Stimulated activated CD8-positive, alpha-beta memory T cell treated with anti-CD3 and anti-CD28 coated beads, Interleukin-12 subunit alpha, Interleukin-12 subunit beta, amount 100 ng/mL, for 24 hours (primary cell): ENCODE data around the gene DYNC2H1.

Experiments
- DNase-seq: peaks from one replicate; pipeline ENCODE4 v3.0.0-alpha.2; 2020; ENCODE audit errors: extremely low read depth

DYNC2H1 gene, protein sequence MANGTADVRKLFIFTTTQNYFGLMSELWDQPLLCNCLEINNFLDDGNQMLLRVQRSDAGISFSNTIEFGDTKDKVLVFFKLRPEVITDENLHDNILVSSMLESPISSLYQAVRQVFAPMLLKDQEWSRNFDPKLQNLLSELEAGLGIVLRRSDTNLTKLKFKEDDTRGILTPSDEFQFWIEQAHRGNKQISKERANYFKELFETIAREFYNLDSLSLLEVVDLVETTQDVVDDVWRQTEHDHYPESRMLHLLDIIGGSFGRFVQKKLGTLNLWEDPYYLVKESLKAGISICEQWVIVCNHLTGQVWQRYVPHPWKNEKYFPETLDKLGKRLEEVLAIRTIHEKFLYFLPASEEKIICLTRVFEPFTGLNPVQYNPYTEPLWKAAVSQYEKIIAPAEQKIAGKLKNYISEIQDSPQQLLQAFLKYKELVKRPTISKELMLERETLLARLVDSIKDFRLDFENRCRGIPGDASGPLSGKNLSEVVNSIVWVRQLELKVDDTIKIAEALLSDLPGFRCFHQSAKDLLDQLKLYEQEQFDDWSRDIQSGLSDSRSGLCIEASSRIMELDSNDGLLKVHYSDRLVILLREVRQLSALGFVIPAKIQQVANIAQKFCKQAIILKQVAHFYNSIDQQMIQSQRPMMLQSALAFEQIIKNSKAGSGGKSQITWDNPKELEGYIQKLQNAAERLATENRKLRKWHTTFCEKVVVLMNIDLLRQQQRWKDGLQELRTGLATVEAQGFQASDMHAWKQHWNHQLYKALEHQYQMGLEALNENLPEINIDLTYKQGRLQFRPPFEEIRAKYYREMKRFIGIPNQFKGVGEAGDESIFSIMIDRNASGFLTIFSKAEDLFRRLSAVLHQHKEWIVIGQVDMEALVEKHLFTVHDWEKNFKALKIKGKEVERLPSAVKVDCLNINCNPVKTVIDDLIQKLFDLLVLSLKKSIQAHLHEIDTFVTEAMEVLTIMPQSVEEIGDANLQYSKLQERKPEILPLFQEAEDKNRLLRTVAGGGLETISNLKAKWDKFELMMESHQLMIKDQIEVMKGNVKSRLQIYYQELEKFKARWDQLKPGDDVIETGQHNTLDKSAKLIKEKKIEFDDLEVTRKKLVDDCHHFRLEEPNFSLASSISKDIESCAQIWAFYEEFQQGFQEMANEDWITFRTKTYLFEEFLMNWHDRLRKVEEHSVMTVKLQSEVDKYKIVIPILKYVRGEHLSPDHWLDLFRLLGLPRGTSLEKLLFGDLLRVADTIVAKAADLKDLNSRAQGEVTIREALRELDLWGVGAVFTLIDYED (N-terminal part only)

DNA sequence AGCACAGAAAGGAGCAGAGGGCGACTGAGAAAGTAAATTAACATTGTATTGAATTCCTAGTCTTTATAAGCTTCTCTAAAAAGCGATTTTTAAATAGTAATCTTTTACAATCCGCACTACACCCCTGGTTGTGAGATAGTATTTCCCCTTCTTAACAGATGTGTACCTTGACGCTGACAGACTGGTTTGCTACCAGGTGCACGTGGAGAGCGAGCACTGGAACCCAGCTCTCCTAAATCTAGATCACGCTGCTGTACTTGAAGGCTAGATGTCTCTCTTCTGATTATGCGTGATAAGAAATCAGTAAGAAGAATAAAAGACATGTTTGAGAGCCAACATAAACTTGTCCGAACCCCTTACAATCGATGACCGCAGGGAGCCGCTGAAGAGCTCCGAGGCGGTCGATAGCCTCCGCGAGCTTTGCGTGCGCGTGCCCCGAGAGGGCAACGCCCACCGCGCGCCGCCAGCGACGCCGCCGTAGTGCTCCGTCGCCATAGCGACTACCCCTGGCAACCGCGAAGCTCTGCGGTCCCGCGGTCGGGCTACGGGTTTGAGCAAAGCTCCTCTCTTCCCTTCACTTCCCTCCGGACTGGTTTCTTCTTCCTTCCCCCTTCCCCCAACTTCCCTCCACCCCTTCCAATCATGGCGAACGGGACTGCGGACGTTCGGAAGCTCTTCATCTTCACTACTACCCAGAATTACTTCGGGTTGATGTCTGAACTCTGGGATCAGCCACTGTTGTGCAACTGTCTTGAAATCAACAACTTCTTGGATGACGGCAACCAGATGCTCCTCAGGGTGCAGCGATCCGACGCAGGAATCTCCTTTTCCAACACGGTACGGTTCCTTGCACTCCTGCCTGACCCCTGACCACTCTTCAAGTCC, at the start of gene DYNC2H1:
DYNC2H1 (plus strand) TSS at position 494 of the 885 bp plus-strand sequence; CDS start at position 643, 149 bp downstream.
- DNase-seq = peak; percentile 72

- no peak for DNase-seq
Measured at GRCh38 chr11:103061656-103062055, 47.6 kb upstream of the DYNC2H1 start.

DNA sequence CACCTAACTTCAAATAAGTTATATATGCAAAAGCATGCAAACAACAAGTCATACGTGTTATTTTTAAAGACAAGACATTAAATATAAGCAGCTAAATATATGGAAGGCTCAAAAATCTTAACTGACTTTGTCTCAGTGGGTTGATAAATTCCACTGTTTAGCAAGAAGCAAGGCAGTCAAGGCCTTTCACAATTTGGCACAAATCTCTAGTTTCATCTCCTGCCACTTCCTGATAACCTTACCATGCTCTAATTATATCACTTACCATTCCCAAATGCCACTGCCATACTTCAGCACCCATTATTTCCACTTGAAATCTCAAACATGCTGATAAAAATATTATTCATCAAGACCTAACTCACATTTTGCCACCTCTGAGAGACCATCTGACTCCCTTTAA, 42.1 kb upstream of the DYNC2H1 start:
- DNase-seq = no peak

- DNase-seq = no peak
Measured at GRCh38 chr11:103069367-103069766, 39.9 kb upstream of the DYNC2H1 start.

DNA sequence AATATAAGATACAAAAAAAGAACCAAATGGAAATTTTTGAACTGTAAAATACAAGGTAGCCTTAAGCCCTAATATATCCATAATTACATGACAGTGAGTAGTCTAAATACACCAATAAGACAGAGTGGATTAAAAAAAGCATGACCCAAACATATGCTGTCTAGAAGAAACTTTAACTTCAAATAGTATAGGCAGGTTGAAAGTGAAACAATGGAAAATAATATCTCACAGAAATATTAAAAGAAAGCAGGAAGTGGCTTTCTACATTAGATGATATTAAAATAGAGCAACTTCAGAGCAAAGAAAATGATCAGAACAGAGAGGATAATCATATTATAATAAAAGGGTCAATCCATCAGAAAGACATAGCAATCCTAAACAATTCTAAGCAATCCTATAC, 39.1 kb upstream of the DYNC2H1 start:
- no peak for DNase-seq

GRCh38 chr11:103071008-103071407, 38.2 kb upstream of the DYNC2H1 start:
- DNase-seq = no peak

DNA sequence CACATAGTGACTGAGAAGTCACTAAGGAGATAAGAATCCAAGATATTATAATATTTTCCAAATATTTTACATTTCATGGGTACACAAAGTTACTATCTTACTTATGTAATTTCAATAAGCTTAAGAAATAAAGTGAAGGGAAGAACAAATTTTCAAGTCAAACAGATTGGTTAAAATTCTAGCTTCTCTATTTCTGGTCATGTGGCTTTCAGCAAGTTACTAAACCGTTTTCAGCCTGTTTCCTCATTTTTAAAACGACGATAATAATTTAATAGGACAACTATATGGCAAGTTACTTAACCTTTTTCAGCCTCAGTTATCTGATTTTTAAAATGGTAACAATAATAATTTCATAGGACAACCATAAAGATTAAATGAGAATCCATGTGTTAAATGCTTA, 32.9 kb upstream of the DYNC2H1 start:
- no peak for DNase-seq

GRCh38 chr11:103077554-103077953, 31.7 kb upstream of the DYNC2H1 start:
- DNase-seq = no peak

DNA sequence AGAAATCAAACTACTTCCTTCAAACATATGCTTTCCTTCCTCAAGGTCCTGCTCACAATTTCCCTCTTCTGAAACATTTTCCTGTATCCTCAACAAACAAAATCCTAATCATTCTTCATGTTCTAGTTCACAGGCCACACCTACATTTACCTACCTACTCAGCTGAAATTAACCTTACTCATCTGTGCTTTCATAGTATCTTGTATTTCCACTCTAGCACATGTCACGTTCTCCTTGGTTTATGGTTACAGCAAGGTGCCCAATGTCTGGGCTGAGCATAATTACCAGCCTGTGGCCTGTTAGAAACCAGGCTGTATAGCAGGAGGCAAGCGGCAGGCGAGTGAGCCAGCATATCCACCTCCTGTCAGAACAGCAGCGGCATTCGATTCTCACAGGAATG, 30.5 kb upstream of the DYNC2H1 start:
- DNase-seq = no peak

DNA sequence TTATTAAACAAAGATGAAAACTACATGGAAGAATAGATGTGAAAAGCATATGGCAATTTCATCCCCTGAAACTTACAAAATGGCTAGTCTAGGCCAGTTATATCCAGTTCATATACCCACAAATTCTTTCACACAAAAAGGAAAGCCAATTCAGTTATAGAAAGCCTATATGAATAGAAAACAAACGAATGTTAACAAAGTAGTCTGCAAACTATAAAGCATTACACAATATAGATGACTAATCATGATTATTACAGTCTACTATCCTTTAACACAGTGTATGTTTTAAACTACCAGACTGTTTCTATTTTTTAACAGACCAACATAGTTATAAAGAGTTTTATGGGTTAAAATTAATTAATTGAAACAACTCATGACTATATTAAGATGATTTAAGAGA, 29.4 kb upstream of the DYNC2H1 start:
- DNase-seq = no peak

DNA sequence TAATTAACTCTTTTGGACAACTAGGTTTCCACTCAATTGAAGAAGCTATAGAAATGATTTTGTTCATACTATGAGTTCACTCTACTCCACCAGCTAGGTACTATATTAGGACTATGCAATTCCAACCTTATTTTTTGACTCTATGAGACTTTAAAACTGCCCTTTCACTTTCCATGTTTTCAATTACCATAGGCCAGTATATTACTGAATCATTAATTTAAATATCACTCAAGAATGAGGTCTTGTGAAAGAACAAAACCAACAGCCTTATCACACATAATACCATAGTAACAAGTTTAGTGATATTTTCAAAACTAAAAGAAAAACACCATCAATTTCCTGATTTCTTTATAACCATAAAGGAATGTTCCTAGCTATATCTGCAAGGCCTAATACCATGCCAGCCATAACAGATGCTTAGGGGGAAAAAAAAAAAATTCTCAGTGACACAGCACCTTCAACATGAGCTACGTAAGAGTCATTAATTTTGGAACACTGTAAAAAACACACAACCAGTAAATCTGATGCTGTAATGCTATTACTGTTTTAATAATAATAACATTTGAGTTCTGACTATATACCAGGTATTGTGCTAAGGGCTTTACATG, 23.4 kb upstream of the DYNC2H1 start:
- no peak for DNase-seq

DNA sequence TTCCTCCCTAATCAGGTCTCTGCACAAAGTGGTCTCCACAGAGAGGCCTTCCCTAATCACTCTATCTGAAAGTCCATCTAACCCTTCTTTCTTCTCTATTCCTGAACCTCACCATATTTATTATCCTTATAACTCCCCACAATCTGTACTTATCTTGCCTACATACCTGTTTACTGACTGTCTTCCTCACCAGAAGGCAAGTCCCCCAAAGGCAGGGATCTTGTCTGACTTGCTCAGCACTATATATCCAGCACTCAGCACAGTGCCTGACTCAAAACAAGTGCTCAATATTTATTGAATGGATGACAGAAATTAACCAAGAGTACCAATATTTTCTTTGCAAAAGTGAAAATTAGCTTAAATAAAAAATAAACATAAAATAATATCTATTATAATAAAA, 22.8 kb upstream of the DYNC2H1 start:
- DNase-seq = no peak

DNA sequence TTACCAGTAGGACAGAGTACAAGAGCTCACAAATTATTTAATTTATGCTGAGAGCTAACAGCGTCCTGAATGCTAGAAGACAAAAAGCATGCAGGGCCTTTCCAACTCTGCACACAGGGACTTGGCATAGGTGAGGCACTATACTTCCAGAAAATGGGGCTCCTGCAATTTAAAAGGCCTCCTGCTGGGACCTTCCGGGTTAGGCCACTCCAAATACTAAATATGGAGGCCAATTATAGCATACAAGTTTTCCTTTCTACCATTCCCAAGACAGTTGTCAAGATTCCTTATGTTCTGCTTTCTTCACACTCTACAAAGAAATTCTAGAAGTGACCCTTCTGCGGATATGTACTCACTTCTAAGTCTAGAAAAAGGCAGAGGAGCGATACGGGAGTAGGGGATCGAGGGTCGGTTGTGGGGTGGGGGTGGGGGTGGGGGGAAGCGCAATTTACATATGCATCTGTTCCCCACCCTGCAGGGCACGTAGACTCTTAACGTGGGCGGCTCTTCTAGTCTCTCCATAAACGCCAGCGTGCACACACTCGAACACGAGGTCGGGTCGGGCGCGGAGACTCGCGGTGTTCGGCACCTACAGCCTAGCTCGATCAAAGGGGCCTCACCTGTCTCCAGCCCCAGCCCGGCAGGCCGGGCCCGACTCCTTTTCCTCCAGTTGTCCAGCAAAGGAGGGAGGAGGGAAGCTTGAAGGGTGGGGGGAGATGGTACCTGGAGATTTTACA, 18.0 kb upstream of the DYNC2H1 start:
- DNase-seq = no peak

- DNase-seq = peak; percentile 91
Measured at GRCh38 chr11:103091801-103092524, 17.3 kb upstream of the DYNC2H1 start, which contains the start of gene DCUN1D5. Gene DCUN1D5, minus strand, starts transcription at chr11:103092160. Its CDS starts 288 bp downstream, at chr11:103091872.

- DNase-seq = no peak
Measured at GRCh38 chr11:103097279-103097678, 11.9 kb upstream of the DYNC2H1 start.

DNA sequence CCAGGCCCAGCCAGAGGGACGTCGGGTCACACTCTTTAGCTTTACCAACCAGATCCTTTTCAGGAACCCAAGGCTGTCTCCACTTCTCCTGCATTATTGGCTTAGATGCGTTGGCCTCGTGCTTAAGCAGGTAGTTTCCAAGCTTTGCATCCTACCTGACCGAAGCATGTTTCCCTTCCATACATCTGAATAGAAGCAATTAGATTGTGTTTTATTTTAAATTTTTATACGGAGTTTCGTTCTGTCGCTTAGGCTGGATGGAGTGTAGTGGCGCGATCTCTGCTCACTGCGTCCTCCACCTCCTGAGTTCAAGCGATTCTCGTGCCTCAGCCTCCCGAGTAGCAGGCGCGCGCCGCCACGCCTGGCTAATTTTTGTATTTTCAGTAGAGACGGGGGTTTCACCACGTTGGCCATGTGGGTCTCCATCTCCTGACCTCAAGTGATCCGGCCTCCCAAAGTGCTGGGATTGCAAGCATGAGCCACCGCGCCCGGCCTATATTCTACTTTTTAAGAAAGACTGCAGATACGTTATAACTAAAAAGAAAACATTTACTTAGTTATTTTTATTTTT, 677 bp downstream of the DYNC2H1 start:
- DNase-seq = no peak

- no peak for DNase-seq
Measured at GRCh38 chr11:103110391-103110790, 1.2 kb downstream of the DYNC2H1 start.

DNA sequence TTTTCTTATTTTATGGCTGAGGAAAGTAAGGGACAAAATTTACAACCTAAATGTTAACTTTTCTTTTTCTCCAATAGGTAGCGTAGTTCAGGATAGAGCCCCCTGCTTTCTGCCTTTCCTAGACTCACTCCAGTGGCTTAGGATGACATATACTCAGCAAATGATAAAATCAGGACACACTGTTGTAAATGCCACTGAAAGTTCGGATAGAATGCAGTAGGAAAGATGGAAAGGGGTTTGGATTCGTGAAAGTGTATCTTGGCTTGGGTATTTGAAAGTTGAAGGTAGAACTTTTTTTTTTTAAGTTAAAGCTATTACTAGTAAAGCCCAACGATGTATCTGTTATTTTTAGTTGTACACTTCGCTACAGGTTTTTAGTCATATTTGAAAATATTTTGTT, 2.2 kb downstream of the DYNC2H1 start:
- DNase-seq = no peak

GRCh38 chr11:103112364-103112763, 3.1 kb downstream of the DYNC2H1 start:
- DNase-seq = no peak
